Coronary artery (tissue), 2 donors: ENCODE data around the gene KCNQ1.

Experiments
- DNase-seq: peaks from one replicate; pipeline ENCODE4 v3.0.0-alpha.2; 2017; ENCODE audit warnings: low spot score
- H3K27ac ChIP-seq, 2 donors: fragments of 200-600 bp; sonication (generic); one replicate each; pipeline ENCODE4 v1.5.1; 2016 to 2019
- H3K4me3 ChIP-seq: fragments of 200-600 bp; sonication (generic); 2 replicates; pipeline ENCODE4 v1.5.1; 2016; ENCODE audit warnings: mild to moderate bottlenecking, moderate library complexity
- CTCF ChIP-seq: fragments of 200-600 bp; sonication (generic); IDR thresholded peaks from one replicate; pipeline ENCODE4 v1.5.1; 2019; ENCODE audit warnings: antibody characterized with exemption

The KCNQ1 gene

GRCh38 chr11:2665526-2666400 lies 221.0 kb downstream of the KCNQ1 start:
- peak; percentile 50 for DNase-seq
- Histone ChIP-seq H3K27ac (no peak overlapping the region), H3K4me3 (no peak overlapping the region)
- TF ChIP-seq CTCF = no peak

- DNase-seq = peak; percentile 46
- H3K27ac ChIP-seq = no peak overlapping the region
- no peak for TF ChIP-seq CTCF
Measured at GRCh38 chr11:2666401-2666741, 221.6 kb downstream of the KCNQ1 start.

GRCh38 chr11:2666828-2667570 lies 222.2 kb downstream of the KCNQ1 start:
- Histone ChIP-seq H3K4me3 (no peak overlapping the region), H3K27ac (no peak overlapping the region)
- TF ChIP-seq CTCF = no peak
- DNase-seq = peak; percentile 56

More at GRCh38 chr11:2666401-2666741, 221.6 kb downstream of the KCNQ1 start:
- no peak overlapping the region for H3K4me3 ChIP-seq

- no peak for DNase-seq
- no peak for TF ChIP-seq CTCF
- no peak overlapping the region for H3K4me3 ChIP-seq
- H3K27ac ChIP-seq = no peak overlapping the region
Measured at GRCh38 chr11:2667940-2668339, 223.1 kb downstream of the KCNQ1 start.

GRCh38 chr11:2668876-2669275 lies 224.1 kb downstream of the KCNQ1 start:
- no peak for TF ChIP-seq CTCF
- H3K4me3 ChIP-seq = no peak overlapping the region
- DNase-seq = no peak
- no peak overlapping the region for H3K27ac ChIP-seq

- DNase-seq = peak; percentile 41
- H3K27ac ChIP-seq = no peak overlapping the region
- no peak overlapping the region for H3K4me3 ChIP-seq
- TF ChIP-seq CTCF = no peak
Measured at GRCh38 chr11:2669634-2670469, 225.0 kb downstream of the KCNQ1 start.
